ENCODE data around the gene SLC11A2.
"Not testable (repeated sequence)": the region's sequence is repeated elsewhere in the genome, so short reads cannot be mapped to it uniquely, and the experiment has no call there.

The SLC11A2 gene

DNA sequence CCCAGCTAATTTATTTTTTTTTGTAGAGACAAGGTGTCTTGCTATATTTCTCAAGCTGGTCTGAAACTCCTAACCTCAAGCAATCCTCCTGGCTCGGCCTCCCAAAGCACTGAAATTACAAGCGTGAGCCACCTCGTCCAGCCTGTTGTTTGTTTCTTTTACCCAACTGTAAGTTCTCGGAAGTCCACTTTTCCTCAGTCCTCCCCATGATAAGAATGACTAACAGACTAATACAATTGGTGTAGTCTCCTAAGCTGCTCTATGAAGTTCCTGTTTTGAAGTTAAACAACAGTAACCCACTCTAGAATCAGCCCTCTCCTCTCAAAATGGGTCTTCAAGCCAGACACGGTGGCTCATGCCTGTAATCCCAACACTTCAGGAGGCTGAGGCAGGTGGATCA, 37.3 kb downstream of the SLC11A2 start:
- DNase-seq: no peak

GRCh38 chr12:50988051-50988450, 38.1 kb downstream of the SLC11A2 start:
- no peak for DNase-seq

GRCh38 chr12:50986966-50987737, 39.0 kb downstream of the SLC11A2 start:
- peak in 1 of 2 experiments; percentile 63 for DNase-seq

- peak in 1 of 2 experiments; percentile 8 for DNase-seq
These were observed 40.9 kb downstream of the SLC11A2 start for GRCh38 chr12:50985322-50985721.

DNA sequence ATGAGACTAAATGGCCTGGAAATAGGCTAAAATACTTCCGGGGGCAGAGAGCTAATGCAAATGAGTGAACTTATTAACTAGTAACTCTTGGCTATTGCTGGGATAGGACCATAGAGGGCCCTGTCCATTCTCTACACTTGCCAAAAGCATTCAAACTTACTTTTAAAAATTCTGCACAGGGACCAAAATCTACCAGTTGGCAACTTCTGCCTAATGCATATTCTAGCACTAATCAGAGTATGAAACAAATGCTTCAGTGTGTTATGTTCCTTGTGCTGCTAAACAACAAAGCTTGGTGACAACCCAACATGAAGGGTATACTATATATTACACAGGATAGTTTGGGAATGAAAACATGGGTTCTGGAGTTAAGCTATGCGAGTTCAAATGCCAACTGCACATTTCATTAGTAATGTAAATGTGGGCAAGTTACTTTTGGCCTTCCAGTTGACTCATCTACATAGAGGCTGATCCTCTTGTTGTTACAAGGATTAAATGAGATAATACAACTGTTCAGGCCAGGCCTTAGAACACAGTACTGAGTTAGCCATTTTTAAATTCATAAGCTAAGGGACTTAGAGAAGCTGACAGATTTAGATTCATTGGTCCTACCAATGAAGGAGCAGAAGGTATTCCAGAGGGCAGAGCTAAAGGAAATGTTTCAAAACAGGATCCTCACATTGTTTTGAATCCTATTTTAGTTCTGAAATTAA, 41.4 kb downstream of the SLC11A2 start:
- no peak for DNase-seq

DNA sequence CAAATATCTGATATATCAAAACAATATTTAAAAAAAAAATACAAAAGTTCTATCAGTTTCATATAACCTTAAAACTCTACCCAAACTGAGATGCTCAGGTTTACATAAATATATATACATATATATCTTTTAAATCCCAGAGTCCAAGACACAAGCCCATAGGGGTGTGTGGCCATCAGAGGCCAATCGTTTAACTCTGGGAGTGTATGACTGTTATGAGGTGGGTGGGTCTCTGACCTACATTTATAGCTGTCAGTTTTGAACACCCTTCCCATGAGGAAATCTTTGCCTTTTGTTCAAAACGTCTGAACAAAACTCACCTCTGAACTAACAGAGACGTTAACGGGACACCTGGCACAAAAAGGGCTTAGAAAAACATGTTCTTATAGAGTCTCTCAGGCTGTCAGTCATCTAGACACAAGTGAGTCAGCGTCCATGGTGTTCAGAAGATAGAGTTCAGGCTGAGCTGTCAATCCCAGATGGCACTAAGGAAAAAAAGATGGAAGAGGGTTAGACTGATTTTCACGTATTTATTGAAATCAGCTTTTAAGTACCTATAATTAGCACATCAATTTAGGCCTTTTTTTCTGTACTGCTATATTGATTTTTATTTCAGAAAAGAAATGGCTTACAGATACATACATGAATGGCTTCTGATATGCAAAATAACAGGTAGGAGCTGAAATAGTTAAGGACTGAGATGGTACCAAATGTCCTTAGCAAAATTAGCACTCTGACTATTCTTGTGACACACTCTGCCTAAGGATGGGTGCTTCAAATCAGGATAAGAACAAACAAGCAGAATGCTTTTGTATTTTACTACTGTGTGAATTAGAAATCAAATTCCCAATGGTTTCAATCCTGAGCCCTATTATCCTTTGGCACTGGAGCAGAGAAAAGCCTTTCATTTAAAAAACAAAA, 44.6 kb downstream of the SLC11A2 start:
- no peak for DNase-seq

DNA sequence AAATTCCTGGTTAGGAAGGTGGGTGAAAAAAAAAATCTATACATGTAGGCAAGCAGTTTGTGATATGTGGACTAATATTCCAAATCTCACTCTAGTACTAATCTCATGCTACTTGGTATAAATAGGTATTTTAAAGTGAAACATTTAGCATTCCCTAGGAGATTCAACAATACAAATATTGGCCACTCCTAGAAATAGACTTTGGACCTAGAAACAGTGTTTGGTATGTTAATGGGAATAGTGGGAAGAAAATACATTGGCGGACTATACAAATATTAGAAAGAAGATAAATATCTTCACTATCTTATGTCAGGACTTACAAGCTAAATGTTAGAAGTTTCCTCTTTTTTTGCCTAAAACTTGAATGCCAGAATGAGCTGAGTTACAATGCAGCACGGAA, 45.6 kb downstream of the SLC11A2 start:
- DNase-seq: no peak

- no peak for DNase-seq
These were observed 46.7 kb downstream of the SLC11A2 start for GRCh38 chr12:50979369-50980052.

GRCh38 chr12:50971946-50972345, 54.2 kb downstream of the SLC11A2 start:
- DNase-seq: no peak

- DNase-seq: no peak
These were observed 61.8 kb downstream of the SLC11A2 start for GRCh38 chr12:50964432-50964831.

- no peak for DNase-seq
These were observed 64.5 kb downstream of the SLC11A2 start for GRCh38 chr12:50961708-50962107.

- no peak for DNase-seq
These were observed 66.1 kb downstream of the SLC11A2 start for GRCh38 chr12:50960130-50960529.

DNA sequence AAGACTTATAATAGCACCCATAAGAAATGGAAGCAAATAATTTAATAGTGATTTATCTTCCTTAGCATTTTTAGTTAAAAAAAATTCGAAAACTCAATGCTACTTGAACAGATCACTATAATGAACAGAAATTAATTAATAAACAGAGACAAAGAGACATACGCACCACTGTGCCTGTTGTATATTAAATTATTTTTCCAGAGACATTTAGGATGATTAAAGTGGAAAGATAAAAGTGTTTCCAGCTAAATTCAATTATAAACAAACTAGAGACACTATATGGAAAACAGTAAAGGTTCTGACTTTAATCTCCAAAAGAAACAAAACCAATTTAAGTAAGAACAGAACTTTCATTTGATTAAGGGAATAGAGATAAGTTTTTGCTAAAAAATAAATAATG, 70.5 kb downstream of the SLC11A2 start:
- DNase-seq: no peak

DNA sequence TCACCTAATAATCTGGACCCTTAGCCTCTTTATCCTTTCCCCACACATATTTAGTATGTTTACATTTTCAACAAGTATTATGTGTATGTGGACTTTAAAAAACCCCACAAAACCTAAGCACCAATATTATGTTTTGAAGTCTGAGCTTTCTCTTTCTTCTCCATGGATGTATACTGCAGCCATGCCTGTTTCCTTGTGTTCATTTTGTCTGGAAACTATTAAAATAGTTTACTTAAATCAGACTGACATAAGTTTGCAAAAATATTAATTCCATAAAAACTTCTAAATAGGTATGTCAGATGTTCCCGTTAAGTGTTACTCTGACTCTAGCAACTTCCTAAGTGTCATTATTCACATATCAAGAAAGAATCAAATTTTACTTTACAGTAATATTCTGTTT, 70.9 kb downstream of the SLC11A2 start:
- DNase-seq: no peak

GRCh38 chr12:50954789-50955188, 71.4 kb downstream of the SLC11A2 start:
- DNase-seq: not testable (repeated sequence)

- DNase-seq: no peak
These were observed 73.1 kb downstream of the SLC11A2 start for GRCh38 chr12:50953047-50953446.

DNA sequence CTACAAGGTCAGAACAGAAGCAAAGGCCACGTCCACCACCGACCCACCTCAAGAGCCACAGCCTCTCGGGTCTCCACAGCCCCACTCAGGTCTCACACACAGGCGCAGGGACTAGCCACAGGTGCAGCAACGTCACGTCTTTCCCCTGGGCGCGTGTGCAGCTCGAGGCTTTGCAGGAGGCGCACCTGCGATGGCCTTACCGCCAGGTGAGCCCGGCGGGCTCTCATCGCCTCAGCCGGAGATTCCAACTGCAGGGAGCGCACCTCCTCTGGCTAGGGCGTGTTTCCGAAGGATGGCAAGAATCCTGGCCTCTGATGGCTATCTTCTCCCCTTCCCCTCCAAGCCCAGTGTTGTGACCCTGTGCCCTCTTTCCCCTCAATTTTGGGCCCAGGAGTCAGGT, 73.7 kb downstream of the SLC11A2 start, which contains the start of gene HIGD1C:
TSS of gene HIGD1C (plus strand) at position 35 of the 400 bp plus-strand sequence. CDS start 1,455 bp downstream, outside the sequence.
- no peak for DNase-seq

DNA sequence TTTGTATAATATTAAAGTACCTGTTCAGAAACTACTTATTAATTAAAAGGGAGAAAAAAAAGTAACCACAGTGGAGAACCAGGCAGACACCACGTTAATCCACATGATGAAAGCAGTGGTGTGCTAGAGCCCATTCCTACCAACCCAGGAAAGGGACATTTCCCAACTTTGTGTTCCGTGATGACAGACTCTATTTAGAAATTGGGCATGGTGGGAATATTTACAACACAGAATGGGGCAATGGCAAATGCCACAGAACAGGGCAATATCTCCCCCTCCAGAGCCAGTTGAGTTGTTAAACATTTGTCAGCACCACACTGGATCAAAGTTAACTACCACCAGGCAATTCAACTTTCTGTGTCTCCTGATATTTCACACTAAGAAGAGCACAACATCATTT, 75.1 kb downstream of the SLC11A2 start:
- DNase-seq: no peak

- DNase-seq: no peak
These were observed 76.3 kb downstream of the SLC11A2 start for GRCh38 chr12:50949801-50950302.

GRCh38 chr12:50948798-50949197, 77.4 kb downstream of the SLC11A2 start:
- peak in 1 of 2 experiments; percentile 9 for DNase-seq

- DNase-seq: no peak
These were observed 78.1 kb downstream of the SLC11A2 start for GRCh38 chr12:50947933-50948626.

- DNase-seq: no peak
These were observed 88.5 kb downstream of the SLC11A2 start for GRCh38 chr12:50937653-50938052.
